B cell (primary cell): ENCODE results near the gene DERA. TPM values are rescaled to one million over a fixed set of nuclear protein-coding genes. Genes with fewer than 3 reads are reported as not detected.

Source experiments
- ATAC-seq: fragments of 200-7000 bp; cut with Tn5 transposase; one replicate; pipeline ENCODE4 v1.10.0; 2021; ENCODE audit warnings: low read depth, mild to moderate bottlenecking, moderate number of reproducible peaks, moderate library complexity
- CTCF ChIA-PET: fragments of 350-600 bp; sonication (Branson Sonifier 250); formaldehyde crosslinking; loops from one replicate; lab custom pipeline; 2021; ENCODE audit warnings: antibody characterized with exemption, inconsistent platforms; lab: Charles Lee
- POLR2A ChIA-PET: fragments of 350-600 bp; sonication (Branson Sonifier 250); formaldehyde crosslinking; loops from one replicate; lab custom pipeline; 2021; ENCODE audit warnings: antibody characterized with exemption; lab: Charles Lee
- DNase-seq: peaks from one replicate; pipeline ENCODE4 v3.0.0; 2013
- H2AFZ ChIP-seq: 2 replicates; pipeline ENCODE4 v1.6.1; 2012; ENCODE audit warnings: mild to moderate bottlenecking, low read depth, low read length; ENCODE audit not compliant: insufficient read depth, poor library complexity, severe bottlenecking
- H3K27ac ChIP-seq, 2 donors: 1 replicate in 1 of 2; 2 replicates in 1 of 2; pipeline ENCODE4 v1.5.1; 2012 to 2013; ENCODE audit warnings: low read length in 2 of 2, mild to moderate bottlenecking in 2 of 2, moderate library complexity in 1 of 2
- H3K27me3 ChIP-seq, 4 experiments: fragments of 200-600 bp in 1 of 4; sonication (generic) in 1 of 4; replicated peaks in 1 of 4; 1 replicate in 2 of 4; 2 replicates in 2 of 4; pipeline versions ENCODE4 v1.6.1 to v1.7.0; 2013 to 2016; ENCODE audit warnings: low read length in 3 of 4, mild to moderate bottlenecking in 2 of 4, mixed read lengths in 1 of 4, moderate library complexity in 1 of 4; ENCODE audit not compliant: insufficient read depth in 4 of 4, control insufficient read depth in 3 of 4; ENCODE audit errors: control extremely low read depth in 1 of 4
- H3K36me3 ChIP-seq, 2 experiments: replicated peaks in 1 of 2; 1 replicate in 1 of 2; 2 replicates in 1 of 2; pipeline versions ENCODE4 v1.6.1 to v1.7.1; 2013; ENCODE audit warnings: low read length in 1 of 2; ENCODE audit not compliant: insufficient read depth in 2 of 2, control insufficient read depth in 1 of 2; ENCODE audit errors: control extremely low read depth in 1 of 2, extremely low read depth in 1 of 2
- H3K4me1 ChIP-seq, 2 donors: fragments of 200-600 bp in 1 of 2; sonication (generic) in 1 of 2; 1 replicate in 1 of 2; 2 replicates in 1 of 2; pipeline versions ENCODE4 v1.5.1 to v1.6.1; 2013 to 2017; ENCODE audit warnings: low read length in 2 of 2; ENCODE audit not compliant: control insufficient read depth in 2 of 2, insufficient read depth in 2 of 2
- H3K4me2 ChIP-seq: replicated peaks from 2 replicates; pipeline ENCODE3; 2012; ENCODE audit warnings: mild to moderate bottlenecking, low read depth, low read length; ENCODE audit not compliant: poor library complexity, severe bottlenecking
- H3K4me3 ChIP-seq, 5 experiments: fragments of 200-600 bp in 1 of 5; sonication (generic) in 1 of 5; 1 replicate in 3 of 5; 2 replicates in 2 of 5; pipeline versions ENCODE4 v1.5.1 to v1.7.0; 2011 to 2016; ENCODE audit warnings: low read length in 4 of 5, mild to moderate bottlenecking in 4 of 5, low read depth in 2 of 5, control low read depth in 1 of 5, moderate library complexity in 1 of 5; ENCODE audit not compliant: insufficient read depth in 1 of 5; ENCODE audit errors: control extremely low read depth in 1 of 5, extremely low read depth in 1 of 5
- H3K79me2 ChIP-seq: fragments of 200-600 bp; sonication (generic); one replicate; pipeline ENCODE4 v1.6.0; 2016; ENCODE audit warnings: low read length; ENCODE audit not compliant: control insufficient read depth, insufficient read depth
- H3K9ac ChIP-seq: fragments of 200-600 bp; sonication (generic); 2 replicates; pipeline ENCODE4 v1.6.1; 2017; ENCODE audit warnings: mild to moderate bottlenecking, low read length, moderate library complexity
- H3K9me3 ChIP-seq, 3 donors: one replicate each; pipeline versions ENCODE4 v1.6.1 to v1.7.1; 2013; ENCODE audit warnings: low read length in 2 of 3; ENCODE audit not compliant: control insufficient read depth in 2 of 3, insufficient read depth in 1 of 3; ENCODE audit errors: control extremely low read depth in 1 of 3
- H4K20me1 ChIP-seq: 2 replicates; pipeline ENCODE4 v1.6.0; 2012; ENCODE audit warnings: mild to moderate bottlenecking, low read length; ENCODE audit not compliant: insufficient read depth, control insufficient read depth, poor library complexity, severe bottlenecking
- H3K27ac Mint-ChIP-seq: one replicate; pipeline ENCODE4 v1.8.0; 2021; ENCODE audit warnings: mixed read lengths
- H3K27me3 Mint-ChIP-seq: one replicate; pipeline ENCODE4 v1.8.0; 2021; ENCODE audit warnings: mixed read lengths
- H3K4me1 Mint-ChIP-seq: one replicate; pipeline ENCODE4 v1.8.0; 2021; ENCODE audit warnings: mixed read lengths
- H3K4me3 Mint-ChIP-seq: one replicate; pipeline ENCODE4 v1.8.0; 2021; ENCODE audit warnings: mixed read lengths
- H3K9me3 Mint-ChIP-seq: one replicate; pipeline ENCODE4 v1.8.0; 2022; ENCODE audit warnings: mixed read lengths; ENCODE audit not compliant: insufficient read depth
- CTCF ChIP-seq: fragments of 200-600 bp; IDR thresholded peaks from one replicate; pipeline ENCODE4 v1.8.0; 2022; ENCODE audit warnings: antibody characterized with exemption, mild to moderate bottlenecking
- EZH2 ChIP-seq: IDR thresholded peaks from 2 replicates; pipeline ENCODE4 v1.6.1; 2012; ENCODE audit warnings: borderline replicate concordance, low read depth, mild to moderate bottlenecking, moderate library complexity, low read length; ENCODE audit not compliant: insufficient read depth, poor library complexity, severe bottlenecking
- WGBS: methylation state at CpG from one replicate; pipeline ENCODE4 v1.1.5; 2013; ENCODE audit warnings: missing lambda C conversion rate; ENCODE audit not compliant: insufficient coverage; 5-methylcytosine and 5-hydroxymethylcytosine counted together
- intact Hi-C: fragments of 100-400 bp; cut with micrococcal nuclease; formaldehyde crosslinking; loops from one replicate; pipeline ENCODE4 v1.10.0; 2022
- polyA plus RNA-seq: library from polyadenylated mRNA; depleted of rRNA; stranded (reverse); fragments of >200 nt; gene quantifications from 2 replicates; pipeline ENCODE4 v1.2.3, GENCODE V29; 2012
- total RNA-seq, 2 donors: library from RNA; stranded (reverse); fragments of 120-200 nt in 1 of 2; gene quantifications; 1 replicate in 1 of 2; 2 replicates in 1 of 2; pipeline versions ENCODE4 v1.2.3 to v1.2.4, GENCODE V29; 2013 to 2022

Gene DERA
- total and polyA plus RNA-seq, 2 donors (not counting 1 experiment from before 2014, with no cell fraction given): 9.4 to 20.5 TPM

- H4K20me1 ChIP-seq: no peaks in the 10 kb centered on the region
- intact Hi-C loops: no loop called here
- Mint-ChIP-seq H3K9me3 (peaks cover 1% of the 10 kb centered on the region), H3K4me3 (no peak overlapping the region), H3K27me3 (no peaks in the 10 kb centered on the region), H3K27ac (no peak overlapping the region), H3K4me1 (no peaks in the 10 kb centered on the region)
- H3K4me2 ChIP-seq: no peak overlapping the region
- ATAC-seq: no peak
- no peak for DNase-seq
- H3K9ac ChIP-seq: no peak overlapping the region
- H3K27ac ChIP-seq: no peak overlapping the region
- peaks cover 0 to 1% (median 0%) of the 10 kb centered on the region in 3 donors for H3K9me3 ChIP-seq
- H3K79me2 ChIP-seq: no peaks in the 10 kb centered on the region
- H3K27me3 ChIP-seq: no peaks in the 10 kb centered on the region
- ChIA-PET POLR2A (no interaction called here), CTCF (no interaction called here)
- H3K36me3 ChIP-seq: no peaks in the 10 kb centered on the region
- H3K4me3 ChIP-seq: no peak overlapping the region
- H3K4me1 ChIP-seq: no peaks in the 10 kb centered on the region
- 88% methylated on average over 7 of the region's 8 CpGs for WGBS
- H2AFZ ChIP-seq: no peak overlapping the region
- TF ChIP-seq EZH2 (no peak), CTCF (no peak)
These were observed 175.3 kb downstream of the DERA start for GRCh38 chr12:16086462-16086861.

- CTCF ChIA-PET: no interaction called here
- no peak overlapping the region for H3K9ac ChIP-seq
- H3K4me3 Mint-ChIP-seq: no peak overlapping the region
- TF ChIP-seq EZH2: no peak
- TF ChIP-seq CTCF: no peak
- H3K27me3 Mint-ChIP-seq: no peaks in the 10 kb centered on the region
- H3K4me1 ChIP-seq: no peaks in the 10 kb centered on the region
- no peak for ATAC-seq
- H3K4me2 ChIP-seq: no peak overlapping the region
- H3K9me3 ChIP-seq: peaks cover 0 to 6% (median 0%) of the 10 kb centered on the region in 3 donors
- no peak for DNase-seq
- no peaks in the 10 kb centered on the region for H3K4me1 Mint-ChIP-seq
- no peak overlapping the region for H3K27ac ChIP-seq
- H3K27me3 ChIP-seq: no peaks in the 10 kb centered on the region
- POLR2A ChIA-PET: no interaction called here
- no peak overlapping the region for H3K4me3 ChIP-seq
- no peak overlapping the region for H3K27ac Mint-ChIP-seq
- intact Hi-C loops: no loop called here
- WGBS: no CpG with 5 or more reads among the region's 2 CpGs
- no peaks in the 10 kb centered on the region for H3K79me2 ChIP-seq
- peaks cover 1% of the 10 kb centered on the region for H3K9me3 Mint-ChIP-seq
- no peaks in the 10 kb centered on the region for H3K36me3 ChIP-seq
- H4K20me1 ChIP-seq: no peaks in the 10 kb centered on the region
- H2AFZ ChIP-seq: no peak overlapping the region
These were observed 175.8 kb downstream of the DERA start for GRCh38 chr12:16086942-16087341.

Other genes starting within 250 kb of the DERA start
- gene EPS8, start 121.9 kb upstream of the DERA start, total RNA-seq: 0.78 and 0.96 TPM in 2 replicates
- 0.30 and 0.76 TPM in 2 replicates for gene EPS8, start 121.9 kb upstream of the DERA start, polyA plus RNA-seq
- gene STRAP, start 28.9 kb upstream of the DERA start, total RNA-seq: 44.7 and 49.0 TPM in 2 replicates
- gene STRAP, start 28.9 kb upstream of the DERA start, polyA plus RNA-seq: 44.4 and 108 TPM in 2 replicates